Measurements from ENCODE around the gene SLC50A1. TPM values are rescaled to one million over a fixed set of nuclear protein-coding genes. Genes with fewer than 3 reads are reported as not detected.

The SLC50A1 gene
- total and polyA plus RNA-seq, 9 of the 15 experiments (the other 6 are each of a cell fraction or from before 2014, with no cell fraction given): 46.5 to 132 (median 91.9) TPM

- Histone ChIP-seq H3K36me3 (ENCODE audit: control insufficient read depth, insufficient read depth, low read length) (peaks cover 13% of the 10 kb centered on the region; the same call in 2 of the 3 replicates), H3K9me1 (ENCODE audit: control insufficient read depth, insufficient read depth, low read length) (no peaks in the 10 kb centered on the region), H3K4me2 (ENCODE audit: insufficient read depth, low read length) (no peak overlapping the region), H3K79me2 (ENCODE audit: control insufficient read depth, insufficient read depth, low read length) (peaks cover 15% of the 10 kb centered on the region), H3K4me3 (no peak overlapping the region), H2AFZ (ENCODE audit: low read depth, low read length) (no peak overlapping the region), H3K27me3 (ENCODE audit: control insufficient read depth in 2 of 2, insufficient read depth in 2 of 2, low read length in 2 of 2) (no peaks in the 10 kb centered on the region), H4K20me1 (replicated peaks; ENCODE audit: control insufficient read depth, insufficient read depth, low read length) (no peaks in the 10 kb centered on the region), H3K9me3 (replicated peaks; ENCODE audit: control insufficient read depth, insufficient read depth, low read depth, low read length) (no peaks in the 10 kb centered on the region), H3K27ac (ENCODE audit: extremely low read depth, low read depth, low read length) (no peak overlapping the region), H3K4me1 (replicated peaks in 1 of 2; ENCODE audit: control insufficient read depth in 2 of 2, insufficient read depth in 2 of 2, low read length in 2 of 2) (peaks cover 21 to 63% of the 10 kb centered on the region in 2 experiments; a peak in 4 of 5 replicates), H3K9ac (ENCODE audit: insufficient read depth in 1 of 2, low read depth in 2 of 2, low read length in 2 of 2) (peak overlapping the region in 1 of 2 experiments; percentile 69; a peak in 2 of 4 replicates)
- TF ChIP-seq ETS2 (tag; IDR thresholded peaks at IDR 0.05; ENCODE audit: borderline replicate concordance, poor library complexity, severe bottlenecking) (no peak), CTCF (IDR thresholded peaks at IDR 0.05 in 2 of 3, conservative IDR thresholded peaks at IDR 0.05 in 1 of 3; ENCODE audit: insufficient read depth in 2 of 3, low read depth in 1 of 3, low read length in 3 of 3) (peak in 1 of 3 experiments; percentile 14; a peak in 1 of 6 replicates)
- no TSS peak for BruUV-seq (replicated peaks)
- intact Hi-C loops (cut with micrococcal nuclease): loop anchor here (1.0 kb wide), 2 partner anchors 17 to 50 kb away; no protein-coding TSS in a partner anchor
- ChIA-PET POLR2A (interaction anchor here (0.6 to 1.2 kb wide), 4 partner anchors 8 to 87 kb away, joined by 3 to 4 read pairs (median 4); no protein-coding TSS in a partner anchor), CTCF (ENCODE audit: low intra/inter-chr PET ratio) (interaction anchor here (0.8 to 2.3 kb wide), 3 partner anchors 17 to 416 kb away, joined by 3 to 17 read pairs (median 4); no protein-coding TSS in a partner anchor)
- WGBS (ENCODE audit: insufficient coverage, low coverage, missing lambda C conversion rate): 88% methylated on average over 9 of the region's 9 CpGs
- no peak for FAIRE-seq
- DNase-seq (ENCODE audit: extremely low read depth in 1 of 4, low spot score in 3 of 4): no peak
- ATAC-seq: no peak
- in situ Hi-C loops (cut with MboI): no loop called here
Observed at GRCh38 chr1:155175927-155176371, 40.3 kb downstream of the SLC50A1 start.

All from K562 (cell line).